Loucy (cell line): Measurements from ENCODE around the gene HOXA7.

Experiments
- H2AFZ ChIP-seq: fragments of 200-600 bp; sonication (generic); 2 replicates; pipeline ENCODE4 v1.6.0; 2016; ENCODE audit warnings: antibody characterized with exemption, mild to moderate bottlenecking, low read length, moderate library complexity
- H3F3A ChIP-seq: fragments of 200-600 bp; 2 replicates; pipeline ENCODE4 v1.6.0; 2016; ENCODE audit warnings: antibody characterized with exemption, low read depth, mild to moderate bottlenecking
- H3K27me3 ChIP-seq: fragments of 200-600 bp; sonication (generic); 2 replicates; pipeline ENCODE4 v1.6.1; 2014; ENCODE audit warnings: low read length, mild to moderate bottlenecking; ENCODE audit not compliant: insufficient read depth, poor library complexity, severe bottlenecking
- H3K36me3 ChIP-seq: fragments of 200-600 bp; sonication (generic); 2 replicates; pipeline ENCODE4 v1.6.1; 2016; ENCODE audit warnings: low read length; ENCODE audit not compliant: insufficient read depth
- H3K4me1 ChIP-seq: fragments of 200-600 bp; sonication (generic); 2 replicates; pipeline ENCODE4 v1.5.1; 2014; ENCODE audit warnings: low read length, mild to moderate bottlenecking; ENCODE audit not compliant: insufficient read depth, poor library complexity, severe bottlenecking
- H3K4me2 ChIP-seq: fragments of 200-600 bp; sonication (generic); 2 replicates; pipeline ENCODE4 v1.6.0; 2014; ENCODE audit warnings: antibody characterized with exemption, low read length, low read depth, mild to moderate bottlenecking; ENCODE audit not compliant: poor library complexity, severe bottlenecking
- H3K4me3 ChIP-seq: fragments of 200-600 bp; sonication (generic); 2 replicates; pipeline ENCODE4 v1.5.1; 2014; ENCODE audit warnings: low read length, mild to moderate bottlenecking, mixed read lengths; ENCODE audit not compliant: poor library complexity, severe bottlenecking
- H3K79me2 ChIP-seq: fragments of 200-600 bp; sonication (generic); 2 replicates; pipeline ENCODE4 v1.6.1; 2014; ENCODE audit warnings: low read length; ENCODE audit not compliant: insufficient read depth
- H3K9ac ChIP-seq: fragments of 200-600 bp; sonication (generic); 2 replicates; pipeline ENCODE4 v1.6.0; 2014; ENCODE audit warnings: mild to moderate bottlenecking, low read depth, low read length, moderate library complexity; ENCODE audit not compliant: poor library complexity, severe bottlenecking
- H3K9me2 ChIP-seq: fragments of 200-600 bp; sonication (generic); replicated peaks from 2 replicates; pipeline ENCODE4 v1.6.1; 2016; ENCODE audit warnings: low read depth, low read length, mixed read lengths
- H3K9me3 ChIP-seq: fragments of 200-600 bp; sonication (generic); 2 replicates; pipeline ENCODE4 v1.6.1; 2014; ENCODE audit warnings: mild to moderate bottlenecking, antibody characterized with exemption, low read length, low read depth; ENCODE audit not compliant: insufficient read depth
- H4K20me1 ChIP-seq: fragments of 200-600 bp; sonication (generic); 2 replicates; pipeline ENCODE4 v1.6.0; 2014; ENCODE audit warnings: antibody characterized with exemption, low read length, mild to moderate bottlenecking; ENCODE audit not compliant: insufficient read depth, poor library complexity, severe bottlenecking
- EZH2phosphoT487 ChIP-seq: fragments of 200-600 bp; IDR thresholded peaks from 2 replicates; pipeline ENCODE4 v1.6.1; 2018; ENCODE audit warnings: antibody characterized with exemption, mild to moderate bottlenecking, moderate library complexity, borderline replicate concordance
- TF ChIP-seq, protein P1 (sequence below): fragments of 200-600 bp; sonication (generic); conservative IDR thresholded peaks from 2 replicates; pipeline ENCODE4 v1.5.1; 2014; ENCODE audit warnings: mild to moderate bottlenecking, antibody characterized with exemption, low read length

Gene HOXA7

DNA sequence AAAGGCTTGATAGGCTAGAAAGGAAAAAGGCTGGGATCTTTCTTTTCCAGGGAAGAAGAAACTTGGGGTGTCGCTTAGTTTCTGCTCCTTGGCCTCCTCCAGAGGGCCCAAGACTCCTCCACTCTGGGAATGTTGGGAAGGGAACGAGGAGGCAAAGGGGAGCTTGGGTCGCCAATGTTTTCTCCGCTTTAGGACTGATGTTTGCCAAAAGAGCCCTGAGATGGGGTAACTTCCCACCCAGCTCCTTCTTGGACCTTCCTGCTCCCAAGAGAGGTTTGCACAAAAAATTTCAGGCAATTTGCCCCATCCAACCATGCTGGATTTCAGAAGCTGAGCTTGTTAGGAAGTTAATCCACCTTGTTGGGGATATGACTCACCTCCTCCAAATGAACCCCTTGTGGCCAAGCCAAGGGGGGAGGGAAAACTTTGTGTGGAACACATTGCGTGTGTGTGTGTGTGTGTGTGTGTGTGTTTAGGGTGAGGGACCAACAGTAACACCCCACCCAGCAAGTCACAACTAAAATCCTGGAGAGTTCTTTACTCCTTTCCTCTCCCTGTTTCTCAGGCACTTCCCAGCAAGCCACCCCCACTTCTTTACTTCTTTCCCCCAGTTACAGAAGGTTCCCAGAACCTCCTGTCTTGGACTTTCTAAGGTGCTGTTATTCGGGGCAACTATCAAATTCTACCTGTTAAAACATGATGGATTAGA, 45.3 kb downstream of the HOXA7 start:
- Histone ChIP-seq H3K4me1 (no peaks in the 10 kb centered on the region), H3K4me2 (no peak overlapping the region), H3K9me3 (no peaks in the 10 kb centered on the region), H4K20me1 (peaks cover 41% of the 10 kb centered on the region), H3K27me3 (no peaks in the 10 kb centered on the region), H3K36me3 (peaks cover 86% of the 10 kb centered on the region; the same call in 1 of the 2 replicates), H3K9me2 (no peaks in the 10 kb centered on the region), H3K4me3 (no peak overlapping the region), H3F3A (no peaks in the 10 kb centered on the region), H3K79me2 (peaks cover 72% of the 10 kb centered on the region), H2AFZ (no peak overlapping the region), H3K9ac (no peak overlapping the region)
- TF ChIP-seq EZH2phosphoT487 = no peak
- TF ChIP-seq, protein P1, sequence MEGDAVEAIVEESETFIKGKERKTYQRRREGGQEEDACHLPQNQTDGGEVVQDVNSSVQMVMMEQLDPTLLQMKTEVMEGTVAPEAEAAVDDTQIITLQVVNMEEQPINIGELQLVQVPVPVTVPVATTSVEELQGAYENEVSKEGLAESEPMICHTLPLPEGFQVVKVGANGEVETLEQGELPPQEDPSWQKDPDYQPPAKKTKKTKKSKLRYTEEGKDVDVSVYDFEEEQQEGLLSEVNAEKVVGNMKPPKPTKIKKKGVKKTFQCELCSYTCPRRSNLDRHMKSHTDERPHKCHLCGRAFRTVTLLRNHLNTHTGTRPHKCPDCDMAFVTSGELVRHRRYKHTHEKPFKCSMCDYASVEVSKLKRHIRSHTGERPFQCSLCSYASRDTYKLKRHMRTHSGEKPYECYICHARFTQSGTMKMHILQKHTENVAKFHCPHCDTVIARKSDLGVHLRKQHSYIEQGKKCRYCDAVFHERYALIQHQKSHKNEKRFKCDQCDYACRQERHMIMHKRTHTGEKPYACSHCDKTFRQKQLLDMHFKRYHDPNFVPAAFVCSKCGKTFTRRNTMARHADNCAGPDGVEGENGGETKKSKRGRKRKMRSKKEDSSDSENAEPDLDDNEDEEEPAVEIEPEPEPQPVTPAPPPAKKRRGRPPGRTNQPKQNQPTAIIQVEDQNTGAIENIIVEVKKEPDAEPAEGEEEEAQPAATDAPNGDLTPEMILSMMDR = no peak

DNA sequence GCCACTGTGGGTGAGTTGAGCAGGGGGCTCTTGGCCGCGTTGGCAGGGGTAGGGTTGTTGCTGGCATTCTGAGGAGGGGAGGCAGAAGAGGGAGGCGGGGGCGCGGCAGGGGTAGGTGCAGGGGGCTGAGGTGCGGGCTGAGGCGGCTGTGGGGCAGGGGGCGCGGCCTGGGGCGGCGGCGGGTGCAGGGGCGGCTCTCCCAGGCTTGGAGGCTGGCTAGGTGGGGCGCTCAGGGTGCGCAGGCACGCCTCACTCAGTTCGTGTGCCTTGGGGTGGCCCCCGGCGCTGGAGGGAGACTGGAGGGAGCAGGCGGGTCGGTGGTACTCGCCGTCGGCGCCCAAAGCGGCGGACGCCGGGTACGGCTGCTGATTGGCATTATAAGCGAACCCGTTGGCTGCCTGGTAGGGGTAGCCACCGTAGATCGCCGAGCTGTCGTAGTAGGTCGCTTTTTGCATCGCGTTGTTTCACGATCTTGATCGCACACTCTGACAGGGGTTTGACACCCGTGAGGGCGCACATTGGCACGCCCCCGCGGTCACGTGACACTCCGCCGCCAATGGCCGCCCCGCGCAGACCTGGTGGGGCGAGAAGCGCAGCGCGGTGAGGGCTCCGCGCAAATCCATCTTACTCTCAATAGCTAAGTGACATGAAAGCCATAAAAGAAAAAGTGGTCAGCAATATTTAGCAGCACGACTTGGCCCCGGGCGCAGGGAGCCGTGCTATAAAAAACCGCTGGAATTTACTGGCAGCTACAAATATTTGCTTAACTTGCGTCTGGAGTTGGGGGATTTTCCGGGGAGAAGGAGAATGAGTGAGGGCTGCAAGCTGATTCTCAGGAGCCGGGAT, 46.1 kb downstream of the HOXA7 start:
- Histone ChIP-seq H2AFZ (no peak overlapping the region), H3F3A (no peaks in the 10 kb centered on the region), H3K36me3 (peaks cover 86% of the 10 kb centered on the region; the same call in 1 of the 2 replicates), H4K20me1 (peaks cover 41% of the 10 kb centered on the region), H3K4me3 (no peak overlapping the region), H3K9me2 (no peaks in the 10 kb centered on the region), H3K4me1 (no peaks in the 10 kb centered on the region), H3K79me2 (peaks cover 66% of the 10 kb centered on the region), H3K9ac (no peak overlapping the region), H3K27me3 (no peaks in the 10 kb centered on the region), H3K9me3 (no peaks in the 10 kb centered on the region), H3K4me2 (no peak overlapping the region)
- TF ChIP-seq, protein P1 = no peak
- no peak for TF ChIP-seq EZH2phosphoT487

DNA sequence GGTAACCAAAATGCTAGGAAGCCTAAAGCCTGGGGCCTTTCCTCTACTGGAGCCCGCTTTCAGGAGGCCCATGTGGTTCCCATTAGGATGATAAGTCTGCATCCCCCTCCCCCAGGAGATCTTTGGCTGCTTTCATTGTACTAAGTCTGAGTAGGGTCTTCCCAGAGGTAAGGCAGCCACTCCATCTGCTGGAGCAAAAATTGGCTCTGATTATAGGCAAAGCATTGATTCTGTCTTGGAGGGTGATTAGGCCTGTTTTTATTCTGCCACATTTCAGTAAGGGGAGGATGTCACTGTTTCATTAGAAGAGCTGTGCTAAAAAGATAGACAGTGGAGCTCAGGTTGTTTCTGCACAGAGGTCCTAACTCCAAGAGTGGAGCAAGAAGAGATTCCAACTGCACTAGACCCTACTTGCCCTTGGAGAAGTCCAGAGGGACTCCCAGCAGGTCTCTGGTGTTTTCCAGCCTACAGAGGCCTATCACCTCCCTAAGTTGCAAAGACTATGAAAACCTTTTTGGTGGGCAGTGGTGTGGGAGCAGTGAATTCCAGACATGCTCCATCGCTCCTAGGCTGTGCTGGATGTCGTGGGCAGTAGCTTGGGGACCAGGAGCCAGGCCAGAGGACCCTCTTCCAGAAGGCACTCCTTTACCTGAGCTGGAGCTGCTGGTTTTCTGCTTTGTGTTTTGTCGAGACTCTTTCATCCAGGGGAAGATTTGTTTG, 46.8 kb downstream of the HOXA7 start:
- no peak overlapping the region for H3K4me3 ChIP-seq

More for the DNA sequence above, 46.8 kb downstream of the HOXA7 start:
- peaks cover 61% of the 10 kb centered on the region for H3K79me2 ChIP-seq
- no peak overlapping the region for H3K4me2 ChIP-seq
- H3K27me3 ChIP-seq = no peaks in the 10 kb centered on the region
- no peak overlapping the region for H2AFZ ChIP-seq
- H3K9ac ChIP-seq = no peak overlapping the region
- no peaks in the 10 kb centered on the region for H3F3A ChIP-seq
- H3K9me2 ChIP-seq = no peaks in the 10 kb centered on the region
- no peaks in the 10 kb centered on the region for H3K9me3 ChIP-seq
- TF ChIP-seq, protein P1 = no peak
- no peak for TF ChIP-seq EZH2phosphoT487
- peaks cover 37% of the 10 kb centered on the region for H4K20me1 ChIP-seq
- peaks cover 81% of the 10 kb centered on the region; the same call in 1 of the 2 replicates for H3K36me3 ChIP-seq
- no peaks in the 10 kb centered on the region for H3K4me1 ChIP-seq
